ENCODE measurements around the gene FYCO1.

DNA sequence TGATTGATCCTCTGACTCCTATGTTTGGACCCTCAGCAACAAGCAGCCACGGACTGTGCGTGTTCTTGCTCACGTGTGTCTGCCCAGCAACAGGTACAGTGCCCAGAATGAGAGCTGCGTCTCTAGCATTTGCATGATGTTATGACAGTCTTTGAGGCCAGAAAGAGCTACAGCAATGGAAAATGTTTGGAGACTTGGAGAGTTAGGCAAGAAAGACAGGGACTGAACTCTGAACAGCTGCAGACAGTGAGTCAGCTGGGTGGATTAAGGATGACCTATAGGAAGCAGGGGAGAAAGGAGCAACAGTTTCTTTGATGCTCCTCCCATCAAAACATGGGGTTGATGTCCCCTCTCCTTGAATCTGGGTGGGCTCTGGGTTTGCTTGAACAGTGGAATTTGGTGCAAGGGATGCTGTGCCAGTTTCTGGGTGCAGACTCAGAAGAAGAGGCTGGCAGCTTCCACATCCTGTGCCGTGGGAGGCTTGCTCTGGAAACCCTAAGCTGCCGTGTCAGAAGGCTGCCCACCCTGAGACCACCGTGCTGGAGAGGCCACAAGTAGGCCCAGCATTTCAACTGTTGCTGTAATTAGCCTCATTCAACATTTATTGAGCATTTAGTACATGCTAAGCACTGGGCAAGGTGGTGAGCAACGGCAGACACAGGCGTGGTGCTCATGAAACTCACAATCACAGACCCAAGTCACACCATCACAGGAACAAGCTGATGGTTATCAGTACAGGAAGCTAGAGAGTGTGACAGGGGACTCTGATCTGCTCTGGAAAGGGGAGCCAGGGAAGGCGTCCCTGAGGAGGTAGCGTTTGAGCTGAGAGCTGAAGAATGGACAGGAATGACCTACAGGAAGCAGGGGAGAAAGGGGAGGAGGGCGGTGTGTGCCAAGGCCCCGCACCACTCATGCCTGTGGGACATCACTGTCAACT lies 87.6 kb downstream of the FYCO1 start:
- TF ChIP-seq, protein P1, sequence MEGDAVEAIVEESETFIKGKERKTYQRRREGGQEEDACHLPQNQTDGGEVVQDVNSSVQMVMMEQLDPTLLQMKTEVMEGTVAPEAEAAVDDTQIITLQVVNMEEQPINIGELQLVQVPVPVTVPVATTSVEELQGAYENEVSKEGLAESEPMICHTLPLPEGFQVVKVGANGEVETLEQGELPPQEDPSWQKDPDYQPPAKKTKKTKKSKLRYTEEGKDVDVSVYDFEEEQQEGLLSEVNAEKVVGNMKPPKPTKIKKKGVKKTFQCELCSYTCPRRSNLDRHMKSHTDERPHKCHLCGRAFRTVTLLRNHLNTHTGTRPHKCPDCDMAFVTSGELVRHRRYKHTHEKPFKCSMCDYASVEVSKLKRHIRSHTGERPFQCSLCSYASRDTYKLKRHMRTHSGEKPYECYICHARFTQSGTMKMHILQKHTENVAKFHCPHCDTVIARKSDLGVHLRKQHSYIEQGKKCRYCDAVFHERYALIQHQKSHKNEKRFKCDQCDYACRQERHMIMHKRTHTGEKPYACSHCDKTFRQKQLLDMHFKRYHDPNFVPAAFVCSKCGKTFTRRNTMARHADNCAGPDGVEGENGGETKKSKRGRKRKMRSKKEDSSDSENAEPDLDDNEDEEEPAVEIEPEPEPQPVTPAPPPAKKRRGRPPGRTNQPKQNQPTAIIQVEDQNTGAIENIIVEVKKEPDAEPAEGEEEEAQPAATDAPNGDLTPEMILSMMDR (IDR thresholded peaks at IDR 0.05) = no peak
- TF ChIP-seq ZFX (IDR thresholded peaks at IDR 0.05; ENCODE audit: borderline replicate concordance) = no peak

Data from 22Rv1 (cell line).